Natural killer cell (primary cell): ENCODE results near the gene GOT1. TPM values are rescaled to one million over a fixed set of nuclear protein-coding genes. Genes with fewer than 3 reads are reported as not detected.

ENCODE experiments used
- ATAC-seq, 3 donors: fragments of 150-1000 bp in 2 of 3; fragments of 200-7000 bp in 1 of 3; cut with Tn5 transposase; 1 replicate in 1 of 3; 2 replicates in 2 of 3; pipeline ENCODE4 v1.10.0; 2021; ENCODE audit warnings: mild to moderate bottlenecking in 2 of 3, moderate library complexity in 2 of 3
- DNase-seq, 2 donors: peaks; one replicate each; pipeline versions ENCODE4 v3.0.0 to v3.0.0-alpha.2; 2013 to 2021; ENCODE audit warnings: mixed read lengths in 1 of 2
- H3K27ac ChIP-seq: one replicate; pipeline ENCODE4 v1.5.1; 2013; ENCODE audit warnings: mild to moderate bottlenecking, low read length
- H3K27me3 ChIP-seq: one replicate; pipeline ENCODE4 v1.6.1; 2013; ENCODE audit warnings: low read length; ENCODE audit not compliant: control insufficient read depth, insufficient read depth
- H3K36me3 ChIP-seq: one replicate; pipeline ENCODE4 v1.6.1; 2013; ENCODE audit warnings: low read length; ENCODE audit not compliant: control insufficient read depth, insufficient read depth
- H3K4me1 ChIP-seq: one replicate; pipeline ENCODE4 v1.6.1; 2013; ENCODE audit warnings: low read length; ENCODE audit not compliant: control insufficient read depth, insufficient read depth
- H3K4me3 ChIP-seq: one replicate; pipeline ENCODE4 v1.5.1; 2013; ENCODE audit warnings: low read length
- H3K9me3 ChIP-seq: one replicate; pipeline ENCODE4 v1.6.1; 2013; ENCODE audit warnings: low read length; ENCODE audit not compliant: control insufficient read depth, insufficient read depth
- H3K27ac Mint-ChIP-seq, 2 donors: one replicate each; pipeline ENCODE4 v1.8.0; 2022; ENCODE audit warnings: mild to moderate bottlenecking in 2 of 2, mixed read lengths in 2 of 2, moderate library complexity in 1 of 2
- H3K27me3 Mint-ChIP-seq, 2 donors: one replicate each; pipeline ENCODE4 v1.8.0; 2022; ENCODE audit warnings: low read depth in 2 of 2, mixed read lengths in 2 of 2
- H3K36me3 Mint-ChIP-seq: one replicate; pipeline ENCODE4 v1.8.0; 2022; ENCODE audit warnings: mixed read lengths
- H3K4me1 Mint-ChIP-seq, 2 donors: one replicate each; pipeline ENCODE4 v1.8.0; 2022; ENCODE audit warnings: mixed read lengths in 2 of 2
- H3K4me3 Mint-ChIP-seq: one replicate; pipeline ENCODE4 v1.8.0; 2022; ENCODE audit warnings: mild to moderate bottlenecking, moderate library complexity, mixed read lengths
- H3K9me3 Mint-ChIP-seq, 2 donors: one replicate each; pipeline ENCODE4 v1.8.0; 2022; ENCODE audit warnings: mixed read lengths in 2 of 2
- CTCF ChIP-seq: fragments of 200-600 bp; IDR thresholded peaks from one replicate; pipeline ENCODE4 v1.8.0; 2022; ENCODE audit warnings: antibody characterized with exemption
- WGBS: methylation state at CpG from one replicate; pipeline ENCODE4 v1.1.7; 2013; ENCODE audit warnings: missing lambda C conversion rate; ENCODE audit not compliant: insufficient coverage; 5-methylcytosine and 5-hydroxymethylcytosine counted together
- intact Hi-C: fragments of 100-400 bp; cut with micrococcal nuclease; formaldehyde crosslinking; loops from one replicate; pipeline ENCODE4 v1.14.2; 2022
- total RNA-seq, 4 donors: library from RNA; stranded (reverse); fragments of 120-200 nt in 1 of 4; gene quantifications; one replicate each; pipeline versions ENCODE4 v1.2.3 to v1.2.4, GENCODE V29; 2013 to 2022

GOT1 gene
- total RNA-seq, 3 donors from 2014 or later (not counting 1 experiment from before 2014, with no cell fraction given) = 8.5 to 15.1 (median 8.5) TPM

GRCh38 chr10:99421233-99421739, 9.1 kb downstream of the GOT1 start:
- no peak for TF ChIP-seq CTCF
- no peak overlapping the region for H3K27ac ChIP-seq
- H3K27me3 ChIP-seq = no peaks in the 10 kb centered on the region
- Mint-ChIP-seq H3K4me3 (no peak overlapping the region), H3K9me3 (no peaks in the 10 kb centered on the region), H3K27ac (no peak overlapping the region), H3K27me3 (no peaks in the 10 kb centered on the region), H3K4me1 (no peaks in the 10 kb centered on the region), H3K36me3 (no peaks in the 10 kb centered on the region)
- ATAC-seq (no peak), DNase-seq (no peak)
- H3K4me3 ChIP-seq = no peak overlapping the region
- peaks cover 12% of the 10 kb centered on the region for H3K36me3 ChIP-seq
- no peaks in the 10 kb centered on the region for H3K9me3 ChIP-seq
- WGBS = 98% methylated on average over 3 of the region's 3 CpGs
- intact Hi-C loops = no loop called here
- H3K4me1 ChIP-seq = no peaks in the 10 kb centered on the region

GRCh38 chr10:99419688-99420087, 10.7 kb downstream of the GOT1 start:
- peaks cover 12% of the 10 kb centered on the region for H3K36me3 ChIP-seq
- H3K4me3 Mint-ChIP-seq = no peak overlapping the region
- H3K4me1 Mint-ChIP-seq = peaks cover 1 to 7% of the 10 kb centered on the region in 2 donors
- H3K27me3 ChIP-seq = no peaks in the 10 kb centered on the region
- no peak overlapping the region for H3K27ac Mint-ChIP-seq
- H3K36me3 Mint-ChIP-seq = no peaks in the 10 kb centered on the region
- ATAC-seq (no peak), DNase-seq (no peak)
- H3K9me3 ChIP-seq = no peaks in the 10 kb centered on the region
- TF ChIP-seq CTCF = no peak
- H3K9me3 Mint-ChIP-seq = no peaks in the 10 kb centered on the region
- no peak overlapping the region for H3K27ac ChIP-seq
- no peak overlapping the region for H3K4me3 ChIP-seq
- intact Hi-C loops = no loop called here
- WGBS = 99% methylated on average over 2 of the region's 2 CpGs
- H3K27me3 Mint-ChIP-seq = no peaks in the 10 kb centered on the region
- no peaks in the 10 kb centered on the region for H3K4me1 ChIP-seq

- no peaks in the 10 kb centered on the region for H3K27me3 ChIP-seq
- H3K36me3 Mint-ChIP-seq = no peaks in the 10 kb centered on the region
- H3K4me1 Mint-ChIP-seq = peaks cover 8 to 11% of the 10 kb centered on the region in 2 donors
- H3K36me3 ChIP-seq = peaks cover 12% of the 10 kb centered on the region
- H3K4me3 ChIP-seq = no peak overlapping the region
- intact Hi-C loops = no loop called here
- H3K27ac ChIP-seq = no peak overlapping the region
- no peak for ATAC-seq
- DNase-seq = no peak
- H3K27ac Mint-ChIP-seq = no peak overlapping the region
- no peak for TF ChIP-seq CTCF
- no peak overlapping the region for H3K4me3 Mint-ChIP-seq
- H3K9me3 ChIP-seq = no peaks in the 10 kb centered on the region
- H3K4me1 ChIP-seq = no peaks in the 10 kb centered on the region
- H3K27me3 Mint-ChIP-seq = no peaks in the 10 kb centered on the region
- H3K9me3 Mint-ChIP-seq = no peaks in the 10 kb centered on the region
Observed at GRCh38 chr10:99418910-99419624, 11.4 kb downstream of the GOT1 start.

GRCh38 chr10:99412099-99412498, 18.3 kb downstream of the GOT1 start:
- H3K9me3 ChIP-seq = no peaks in the 10 kb centered on the region
- no peak overlapping the region for H3K4me3 ChIP-seq
- H3K27me3 Mint-ChIP-seq = no peaks in the 10 kb centered on the region
- no peaks in the 10 kb centered on the region for H3K36me3 ChIP-seq
- ATAC-seq = no peak
- H3K36me3 Mint-ChIP-seq = no peaks in the 10 kb centered on the region
- no peak for TF ChIP-seq CTCF
- no peak overlapping the region for H3K27ac ChIP-seq
- H3K4me3 Mint-ChIP-seq = no peak overlapping the region
- intact Hi-C loops = no loop called here
- DNase-seq = no peak
- 96% methylated on average over 1 of the region's 1 CpG for WGBS
- H3K27me3 ChIP-seq = no peaks in the 10 kb centered on the region
- H3K27ac Mint-ChIP-seq = no peak overlapping the region
- peaks cover 14 to 17% of the 10 kb centered on the region in 2 donors for H3K4me1 Mint-ChIP-seq
- H3K4me1 ChIP-seq = no peaks in the 10 kb centered on the region
- H3K9me3 Mint-ChIP-seq = no peaks in the 10 kb centered on the region
